HFFc6 (cell line): ENCODE measurements around the gene IGSF22. TPM values are rescaled to one million over a fixed set of nuclear protein-coding genes. Genes with fewer than 3 reads are reported as not detected.

ENCODE experiments used
- DNase-seq: peaks from one replicate; pipeline ENCODE4 v3.0.0-alpha.2; 2018
- H3K27ac Mint-ChIP-seq: 2 replicates; pipeline ENCODE4 v1.8.0; 2020; ENCODE audit warnings: mild to moderate bottlenecking, mixed read lengths
- H3K27me3 Mint-ChIP-seq: 2 replicates; pipeline ENCODE4 v1.8.0; 2021; ENCODE audit warnings: mild to moderate bottlenecking, moderate library complexity, mixed read lengths; ENCODE audit not compliant: insufficient read depth
- H3K36me3 Mint-ChIP-seq: 2 replicates; pipeline ENCODE4 v1.8.0; 2021; ENCODE audit warnings: low read depth, mixed read lengths
- H3K4me1 Mint-ChIP-seq: 2 replicates; pipeline ENCODE4 v1.8.0; 2020; ENCODE audit warnings: low read depth, mixed read lengths
- H3K4me3 Mint-ChIP-seq: 2 replicates; pipeline ENCODE4 v1.8.0; 2020; ENCODE audit warnings: mild to moderate bottlenecking, moderate library complexity, mixed read lengths
- H3K9me3 Mint-ChIP-seq: 2 replicates; pipeline ENCODE4 v1.8.0; 2020; ENCODE audit warnings: mild to moderate bottlenecking, mixed read lengths
- CTCF ChIP-seq: fragments of 200-600 bp; sonication (generic); IDR thresholded peaks from 2 replicates; pipeline ENCODE4 v1.5.0; 2021; ENCODE audit warnings: antibody characterized with exemption, mild to moderate bottlenecking
- total RNA-seq, 6 experiments: library from RNA; stranded (reverse); fragmentation: NEBNext Ultra II Directional; extraction: Animal tissue kit (Norgen Biotek cat#: 25700); gene quantifications; 2 replicates in 1 of 6; 3 replicates in 5 of 6; pipeline ENCODE4 v1.2.3, GENCODE V29; 2021

The IGSF22 gene
- total RNA-seq, 6 experiments from 2014 or later = not detected

- DNase-seq = no peak
- 0 out of 2 replicates have a peak, but pooled peaks have one; percentile 12 for TF ChIP-seq CTCF
- H3K36me3 Mint-ChIP-seq = no peaks in the 10 kb centered on the region
- H3K4me1 Mint-ChIP-seq = no peaks in the 10 kb centered on the region
- no peak overlapping the region for H3K27ac Mint-ChIP-seq
- no peaks in the 10 kb centered on the region for H3K9me3 Mint-ChIP-seq
- no peak overlapping the region for H3K4me3 Mint-ChIP-seq
- H3K27me3 Mint-ChIP-seq = peaks cover 18% of the 10 kb centered on the region
Measured at GRCh38 chr11:18736590-18737148, 10.7 kb upstream of the IGSF22 start.

GRCh38 chr11:18733202-18733601 lies 7.2 kb upstream of the IGSF22 start:
- H3K27me3 Mint-ChIP-seq = peaks cover 16% of the 10 kb centered on the region
- H3K36me3 Mint-ChIP-seq = no peaks in the 10 kb centered on the region
- DNase-seq = no peak
- TF ChIP-seq CTCF = no peak
- H3K4me1 Mint-ChIP-seq = no peaks in the 10 kb centered on the region
- no peaks in the 10 kb centered on the region for H3K9me3 Mint-ChIP-seq
- no peak overlapping the region for H3K4me3 Mint-ChIP-seq
- no peak overlapping the region for H3K27ac Mint-ChIP-seq

- H3K4me1 Mint-ChIP-seq = no peaks in the 10 kb centered on the region
- no peak overlapping the region for H3K27ac Mint-ChIP-seq
- DNase-seq = no peak
- H3K36me3 Mint-ChIP-seq = no peaks in the 10 kb centered on the region
- H3K9me3 Mint-ChIP-seq = no peaks in the 10 kb centered on the region
- peaks cover 15% of the 10 kb centered on the region for H3K27me3 Mint-ChIP-seq
- no peak overlapping the region for H3K4me3 Mint-ChIP-seq
- peak; percentile 99 for TF ChIP-seq CTCF
Measured at GRCh38 chr11:18731949-18732821, 6.2 kb upstream of the IGSF22 start.

GRCh38 chr11:18731441-18731840 lies 5.5 kb upstream of the IGSF22 start:
- TF ChIP-seq CTCF = no peak
- Mint-ChIP-seq H3K27me3 (peaks cover 12% of the 10 kb centered on the region), H3K9me3 (no peaks in the 10 kb centered on the region), H3K36me3 (no peaks in the 10 kb centered on the region), H3K27ac (no peak overlapping the region), H3K4me3 (no peak overlapping the region), H3K4me1 (no peaks in the 10 kb centered on the region)
- no peak for DNase-seq

- Mint-ChIP-seq H3K27ac (no peak overlapping the region), H3K9me3 (no peaks in the 10 kb centered on the region), H3K27me3 (peaks cover 8% of the 10 kb centered on the region), H3K36me3 (no peaks in the 10 kb centered on the region), H3K4me1 (no peaks in the 10 kb centered on the region), H3K4me3 (no peak overlapping the region)
- no peak for TF ChIP-seq CTCF
- DNase-seq = no peak
Measured at GRCh38 chr11:18730020-18730419, 4.0 kb upstream of the IGSF22 start.
